NT2/D1 (cell line): ENCODE data around the gene NTM.

ENCODE experiments used
- SUZ12 ChIP-seq: IDR thresholded peaks from 2 replicates; pipeline ENCODE4 v1.6.1; 2011; ENCODE audit not compliant: insufficient read length, insufficient read depth; ENCODE audit errors: extremely low read depth
- YY1 ChIP-seq: IDR thresholded peaks from 2 replicates; pipeline ENCODE4 v1.6.1; 2011; ENCODE audit not compliant: insufficient read length, insufficient read depth

- TF ChIP-seq SUZ12 (no peak), YY1 (no peak)
Measured at GRCh38 chr11:131454490-131454889, 84.1 kb downstream of the NTM start.
